Endothelial cell of umbilical vein (primary cell): ENCODE measurements around the gene CFAP45. TPM values are rescaled to one million over a fixed set of nuclear protein-coding genes. Genes with fewer than 3 reads are reported as not detected.

Source experiments
- BruUV-seq: library from RNA; stranded (reverse); fragments of 400-500 nt; replicated peaks from 2 replicates; lab custom pipeline; 2021; lab: Mats Ljungman, UMichigan
- CTCF ChIA-PET: fragments of 300-600, 350-600 bp; sonication (Branson Sonifier 250); formaldehyde crosslinking; loops from one replicate; lab custom pipeline; 2021; ENCODE audit warnings: antibody characterized with exemption, inconsistent platforms; lab: Charles Lee
- POLR2A ChIA-PET: fragments of 300-600, 350-600 bp; sonication (Branson Sonifier 250); formaldehyde crosslinking; loops from one replicate; lab custom pipeline; 2021; ENCODE audit warnings: antibody characterized with exemption, inconsistent platforms; lab: Charles Lee
- DNase-seq: peaks from one replicate; pipeline ENCODE4 v3.0.0-alpha.2; 2011; ENCODE audit warnings: low read depth, low spot score
- FAIRE-seq: peaks from 2 replicates; lab custom pipeline; 2011; peaks lifted over from hg19 to GRCh38; lab: Jason Lieb, UNC
- H2AFZ ChIP-seq: 2 replicates; pipeline ENCODE4 v1.6.0; 2012; ENCODE audit warnings: low read depth, low read length, control low read depth, inconsistent platforms
- H3K27ac ChIP-seq: 2 replicates; pipeline ENCODE4 v1.5.1; 2011; ENCODE audit warnings: low read depth, mild to moderate bottlenecking, control low read depth, low read length, moderate library complexity; ENCODE audit not compliant: insufficient read depth
- H3K27me3 ChIP-seq, 2 experiments: 2 replicates each; pipeline versions ENCODE4 v1.6.0 to v1.6.1; 2011; ENCODE audit warnings: low read length in 2 of 2, mixed read lengths in 1 of 2; ENCODE audit not compliant: control insufficient read depth in 2 of 2, insufficient read depth in 2 of 2
- H3K36me3 ChIP-seq, 2 experiments: 2 replicates in 1 of 2; 3 replicates in 1 of 2; pipeline ENCODE4 v1.5.1; 2011; ENCODE audit warnings: low read length in 2 of 2, mild to moderate bottlenecking in 1 of 2, moderate library complexity in 1 of 2; ENCODE audit not compliant: control insufficient read depth in 2 of 2, insufficient read depth in 2 of 2; ENCODE audit errors: extremely low read depth in 1 of 2
- H3K4me1 ChIP-seq: 3 replicates; pipeline ENCODE4 v1.5.1; 2011; ENCODE audit warnings: mild to moderate bottlenecking, low read length; ENCODE audit not compliant: control insufficient read depth, insufficient read depth; ENCODE audit errors: extremely low read depth
- H3K4me2 ChIP-seq: 2 replicates; pipeline ENCODE4 v1.6.1; 2011; ENCODE audit warnings: low read length, control low read depth, mixed read lengths; ENCODE audit not compliant: insufficient read depth
- H3K4me3 ChIP-seq, 3 experiments: fragments of 200-600 bp in 1 of 3; sonication (generic), shearing (Covaris generic) in 1 of 3; replicated peaks in 1 of 3; 2 replicates each; pipeline ENCODE4 v1.5.1; 2011 to 2016; ENCODE audit warnings: control low read depth in 3 of 3, low read length in 3 of 3, mild to moderate bottlenecking in 2 of 3, inconsistent platforms in 1 of 3, low read depth in 1 of 3, moderate library complexity in 1 of 3; ENCODE audit not compliant: insufficient read depth in 1 of 3
- H3K79me2 ChIP-seq: 2 replicates; pipeline ENCODE4 v1.6.0; 2012; ENCODE audit warnings: low read length, inconsistent platforms; ENCODE audit not compliant: control insufficient read depth, insufficient read depth
- H3K9ac ChIP-seq: replicated peaks from 2 replicates; pipeline ENCODE3; 2011; ENCODE audit warnings: low read length, control low read depth; ENCODE audit not compliant: insufficient read depth; ENCODE audit errors: extremely low read depth
- H3K9me1 ChIP-seq: replicated peaks from 3 replicates; pipeline ENCODE4 v1.6.0; 2011; ENCODE audit warnings: mild to moderate bottlenecking, low read length; ENCODE audit not compliant: control insufficient read depth, insufficient read depth; ENCODE audit errors: extremely low read depth
- H3K9me3 ChIP-seq: replicated peaks from 2 replicates; pipeline ENCODE4 v1.5.1; 2012; ENCODE audit warnings: low read length, inconsistent platforms; ENCODE audit not compliant: control insufficient read depth, insufficient read depth
- H4K20me1 ChIP-seq: replicated peaks from 2 replicates; pipeline ENCODE3; 2011; ENCODE audit warnings: mild to moderate bottlenecking, low read length; ENCODE audit not compliant: control insufficient read depth, insufficient read depth; ENCODE audit errors: extremely low read depth
- CTCF ChIP-seq, 2 donors: IDR thresholded peaks; 1 replicate in 1 of 2; 2 replicates in 1 of 2; pipeline ENCODE4 v1.5.1; 2011; ENCODE audit warnings: low read length in 2 of 2, mild to moderate bottlenecking in 2 of 2, moderate library complexity in 2 of 2, control low read depth in 1 of 2, inconsistent platforms in 1 of 2, low read depth in 1 of 2; ENCODE audit not compliant: insufficient read depth in 1 of 2; ENCODE audit errors: extremely low read depth in 1 of 2
- EZH2 ChIP-seq: IDR thresholded peaks from 2 replicates; pipeline ENCODE4 v1.6.1; 2012; ENCODE audit warnings: borderline replicate concordance, low read depth, mild to moderate bottlenecking, moderate library complexity, low read length, inconsistent platforms; ENCODE audit not compliant: severe bottlenecking
- FOS ChIP-seq: IDR thresholded peaks from 2 replicates; pipeline ENCODE4 v1.6.1; 2011; ENCODE audit warnings: mild to moderate bottlenecking, low read length, moderate library complexity, borderline replicate concordance; ENCODE audit not compliant: insufficient read depth
- GATA2 ChIP-seq: IDR thresholded peaks from 2 replicates; pipeline ENCODE4 v1.7.0; 2011; ENCODE audit warnings: low read depth, mild to moderate bottlenecking, moderate library complexity, mixed read lengths, low read length; ENCODE audit not compliant: insufficient read length, insufficient read depth
- JUN ChIP-seq: IDR thresholded peaks from 2 replicates; pipeline ENCODE4 v1.6.1; 2011; ENCODE audit warnings: borderline replicate concordance, low read depth; ENCODE audit not compliant: insufficient read length, insufficient read depth
- MYC ChIP-seq: IDR thresholded peaks from one replicate; pipeline ENCODE4 v1.6.1; 2011; ENCODE audit warnings: mild to moderate bottlenecking, low read depth, low read length
- POLR2A ChIP-seq: IDR thresholded peaks from 2 replicates; pipeline ENCODE4 v1.6.1; 2012; ENCODE audit warnings: low read depth, mild to moderate bottlenecking, control low read depth, low read length
- POLR2AphosphoS5 ChIP-seq: IDR thresholded peaks from 2 replicates; pipeline ENCODE4 v1.6.1; 2012; ENCODE audit warnings: low read depth, mild to moderate bottlenecking, control low read depth, low read length, moderate library complexity; ENCODE audit not compliant: insufficient read depth
- dilution Hi-C: fragments of 300-500 bp; cut with MboI; formaldehyde crosslinking; loops from one replicate; pipeline ENCODE4 v1.15.0; 2019; ENCODE audit warnings: low sequenced_read_pairs; ENCODE audit not compliant: extremely low pct_ligation_motif_present
- intact Hi-C: fragments of 100-400 bp; cut with micrococcal nuclease; formaldehyde crosslinking; loops from one replicate; pipeline ENCODE4 v1.10.0; 2022
- polyA plus RNA-seq, 4 experiments: library from polyadenylated mRNA; depleted of rRNA in 3 of 4; stranded (reverse) in 3 of 4; unstranded in 1 of 4; fragments of >200 nt; gene quantifications; 2 replicates each; pipeline versions ENCODE4 v1.2.1 to v1.2.3, GENCODE V29; 2011 to 2012; ENCODE audit warnings: missing spikeins in 1 of 4
- total RNA-seq: library from RNA; stranded (reverse); gene quantifications from 2 replicates; pipeline ENCODE4 v1.2.3, GENCODE V29; 2021
- TF ChIP-seq, protein P1 (sequence below): IDR thresholded peaks from 2 replicates; pipeline ENCODE4 v1.6.1; 2011; ENCODE audit not compliant: insufficient read depth, insufficient read length

Gene CFAP45
- total and polyA plus RNA-seq, 2 donors (not counting 3 experiments of a cell fraction or from before 2014, with no cell fraction given): 0.25 to 2.5 TPM

DNA sequence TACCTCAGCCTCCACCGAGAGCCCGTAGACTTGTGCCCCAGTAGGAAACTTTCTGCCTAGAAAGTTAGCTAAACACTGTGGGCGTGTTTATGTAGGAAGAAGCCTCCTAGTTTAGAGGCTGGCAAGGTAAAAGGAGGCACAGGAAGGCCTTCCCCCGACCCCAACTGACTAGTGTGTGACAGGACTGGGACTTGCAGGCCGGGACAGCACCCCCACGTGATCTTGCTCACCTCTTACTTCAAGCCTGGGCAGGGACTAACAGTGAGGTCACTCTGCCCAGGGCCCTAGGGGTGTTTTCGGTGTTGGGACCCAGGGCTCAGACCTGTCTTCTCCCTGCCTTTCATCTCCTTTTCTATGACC, 25.7 kb upstream of the CFAP45 start:
- dilution Hi-C loops (no loop called here), intact Hi-C loops (loop anchor here (1.0 to 10.0 kb wide), 2 partner anchors 20 to 1911 kb away; partner anchors contain the start of gene IGSF9)
- peaks cover 27% of the 10 kb centered on the region for H3K4me1 ChIP-seq
- peak overlapping the region; percentile 21 for H2AFZ ChIP-seq
- no TSS peak for BruUV-seq
- H3K27me3 ChIP-seq: no peaks in the 10 kb centered on the region
- H3K9ac ChIP-seq: peak overlapping the region; percentile 100
- no peaks in the 10 kb centered on the region for H3K9me3 ChIP-seq
- DNase-seq (no peak), FAIRE-seq (no peak)
- CTCF ChIA-PET: interaction anchor here (0.9 to 7.5 kb wide), 4 partner anchors 15 to 82 kb away, joined by 3 to 71 read pairs (median 8); no protein-coding TSS in a partner anchor
- peak overlapping the region; percentile 30 for H3K4me2 ChIP-seq
- peak overlapping the region; percentile 98 for H3K27ac ChIP-seq
- H3K9me1 ChIP-seq: no peaks in the 10 kb centered on the region
- no peaks in the 10 kb centered on the region for H4K20me1 ChIP-seq
- TF ChIP-seq GATA2 (no peak), POLR2AphosphoS5 (no peak), POLR2A (no peak), MYC (no peak), CTCF (IDR thresholded peaks at IDR 0.05; ENCODE audit: extremely low read depth in 1 of 2, insufficient read depth in 1 of 2, low read depth in 1 of 2, low read length in 2 of 2) (no peak), JUN (no peak), EZH2 (no peak), FOS (no peak)
- TF ChIP-seq, protein P1, sequence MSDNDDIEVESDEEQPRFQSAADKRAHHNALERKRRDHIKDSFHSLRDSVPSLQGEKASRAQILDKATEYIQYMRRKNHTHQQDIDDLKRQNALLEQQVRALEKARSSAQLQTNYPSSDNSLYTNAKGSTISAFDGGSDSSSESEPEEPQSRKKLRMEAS: no peak
- H3K79me2 ChIP-seq: peaks cover 45% of the 10 kb centered on the region
- peak overlapping the region in 2 of 3 experiments; percentile 71 to 78 for H3K4me3 ChIP-seq
- no peaks in the 10 kb centered on the region for H3K36me3 ChIP-seq
- POLR2A ChIA-PET: interaction anchor here (0.7 to 2.3 kb wide), 4 partner anchors 10 to 145 kb away, joined by 3 to 9 read pairs (median 6); partner anchors contain the start of gene DUSP23
